Pericardium fibroblast (primary cell): Measurements from ENCODE around the gene HOXC5. TPM values are rescaled to one million over a fixed set of nuclear protein-coding genes. Genes with fewer than 3 reads are reported as not detected.

Experiments used
- total RNA-seq: library from RNA; depleted of rRNA; stranded (reverse); fragments of >200 nt; gene quantifications from 2 replicates; pipeline ENCODE4 v1.2.3, GENCODE V29; 2015

Gene HOXC5
- 5.1 TPM in 1 of 2 replicates, not detected in the other for total RNA-seq

DNA sequence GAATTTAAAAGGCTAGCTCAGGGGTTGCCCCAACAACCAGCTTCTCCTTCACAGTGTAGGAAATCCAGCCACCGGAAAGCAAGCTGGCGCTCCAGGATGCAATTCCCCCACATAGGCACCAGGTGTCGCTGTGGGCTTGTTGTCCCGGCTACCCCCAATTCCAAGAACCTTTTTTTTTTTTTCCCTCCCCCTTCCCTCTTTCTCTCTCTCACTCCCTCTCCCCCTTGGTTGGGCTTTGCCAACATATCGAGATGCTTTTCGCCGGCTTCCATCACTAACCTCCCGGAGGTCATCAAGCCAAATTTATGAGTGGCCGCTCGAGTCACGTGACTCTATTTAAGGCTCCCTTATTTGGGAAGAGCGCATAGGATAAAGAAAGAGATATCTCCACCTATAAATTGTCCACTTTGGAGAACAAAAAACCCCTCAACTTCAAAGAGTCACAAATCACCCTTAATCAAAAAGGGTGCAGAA, at the start of gene HOXC5:
Gene HOXC5 (plus strand): TSS at position 424 of the 474 bp plus-strand sequence. CDS start 73 bp downstream, outside the sequence.

GRCh38 chr12:53984901-53985691, 47.8 kb upstream of the HOXC5 start, which contains the start of gene HOXC10:
TSS of gene HOXC10 (plus strand) at chr12:53985146. CDS start at chr12:53985260, 114 bp downstream.

GRCh38 chr12:54000116-54001114, 32.4 kb upstream of the HOXC5 start, which contains the start of gene HOXC9:
TSS of gene HOXC9 (plus strand) at chr12:54000161. CDS start at chr12:54000189, 28 bp downstream.

DNA sequence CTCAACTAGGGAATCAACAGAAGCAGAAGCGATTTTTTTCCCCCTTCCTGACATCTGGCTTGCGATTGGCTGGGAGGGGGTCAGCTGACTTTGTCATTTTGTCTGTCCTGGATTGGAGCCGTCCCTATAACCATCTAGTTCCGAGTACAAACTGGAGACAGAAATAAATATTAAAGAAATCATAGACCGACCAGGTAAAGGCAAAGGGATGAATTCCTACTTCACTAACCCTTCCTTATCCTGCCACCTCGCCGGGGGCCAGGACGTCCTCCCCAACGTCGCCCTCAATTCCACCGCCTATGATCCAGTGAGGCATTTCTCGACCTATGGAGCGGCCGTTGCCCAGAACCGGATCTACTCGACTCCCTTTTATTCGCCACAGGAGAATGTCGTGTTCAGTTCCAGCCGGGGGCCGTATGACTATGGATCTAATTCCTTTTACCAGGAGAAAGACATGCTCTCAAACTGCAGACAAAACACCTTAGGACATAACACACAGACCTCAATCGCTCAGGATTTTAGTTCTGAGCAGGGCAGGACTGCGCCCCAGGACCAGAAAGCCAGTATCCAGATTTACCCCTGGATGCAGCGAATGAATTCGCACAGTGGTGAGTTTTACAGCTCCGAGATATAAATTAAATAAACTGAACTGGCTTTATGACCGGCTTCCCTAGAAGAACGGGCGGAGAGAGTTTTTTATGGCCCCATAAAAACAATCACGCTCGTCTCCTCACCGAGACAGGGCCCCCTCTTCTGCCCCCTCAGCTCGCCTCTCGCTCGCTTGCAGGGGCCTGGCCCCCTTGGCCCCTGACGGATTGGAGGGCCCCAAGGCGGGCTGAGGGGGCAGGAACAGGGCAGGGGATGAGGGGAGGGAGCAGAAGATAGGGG, 4.3 kb upstream of the HOXC5 start, which contains the start of gene HOXC6:
Gene HOXC6 (plus strand): TSS at position 127 of the 888 bp plus-strand sequence. CDS start 82 bp downstream, at position 209.

GRCh38 chr12:54053751-54054741, 21.2 kb downstream of the HOXC5 start, which contains the start of gene HOXC4:
TSS of gene HOXC4 (plus strand) at chr12:54053835. CDS start at chr12:54053923, 88 bp downstream.

Other genes with a start within 250 kb of the HOXC5 start
- gene HOXC13, start 94.2 kb upstream of the HOXC5 start, total RNA-seq: not detected in 2 replicates
- not detected in 2 replicates for gene HOXC12, start 78.1 kb upstream of the HOXC5 start, total RNA-seq
- not detected in 2 replicates for gene HOXC11, start 59.9 kb upstream of the HOXC5 start, total RNA-seq
- gene HOTAIR, start 58.1 kb upstream of the HOXC5 start, total RNA-seq: 0.12 TPM in 1 of 2 replicates, not detected in the other
- not detected in 2 replicates for gene HOXC10, start 47.9 kb upstream of the HOXC5 start, total RNA-seq
- gene HOXC9, start 32.9 kb upstream of the HOXC5 start, total RNA-seq: 1.3 and 3.6 TPM in 2 replicates
- gene HOXC8, start 24.1 kb upstream of the HOXC5 start, total RNA-seq: 0.60 and 3.7 TPM in 2 replicates
- gene HOXC6, start 4.6 kb upstream of the HOXC5 start, total RNA-seq: 2.9 and 3.5 TPM in 2 replicates
- 0.82 and 3.5 TPM in 2 replicates for gene HOXC4, start 20.8 kb downstream of the HOXC5 start, total RNA-seq
- 24.3 and 34.7 TPM in 2 replicates for gene SMUG1, start 155.9 kb downstream of the HOXC5 start, total RNA-seq
- gene CBX5, start 247.1 kb downstream of the HOXC5 start, total RNA-seq: 25.4 and 27.2 TPM in 2 replicates
- gene HNRNPA1, start 247.7 kb downstream of the HOXC5 start, total RNA-seq: 412 and 512 TPM in 2 replicates